NCI-H2227 (cell line): Measurements from ENCODE around the gene MAU2.

Source experiments
- DNase-seq: peaks from one replicate; lab custom pipeline; 2025; ENCODE audit not compliant: unreplicated experiment; lab: John Stamatoyannopoulos, UW

MAU2 gene, protein sequence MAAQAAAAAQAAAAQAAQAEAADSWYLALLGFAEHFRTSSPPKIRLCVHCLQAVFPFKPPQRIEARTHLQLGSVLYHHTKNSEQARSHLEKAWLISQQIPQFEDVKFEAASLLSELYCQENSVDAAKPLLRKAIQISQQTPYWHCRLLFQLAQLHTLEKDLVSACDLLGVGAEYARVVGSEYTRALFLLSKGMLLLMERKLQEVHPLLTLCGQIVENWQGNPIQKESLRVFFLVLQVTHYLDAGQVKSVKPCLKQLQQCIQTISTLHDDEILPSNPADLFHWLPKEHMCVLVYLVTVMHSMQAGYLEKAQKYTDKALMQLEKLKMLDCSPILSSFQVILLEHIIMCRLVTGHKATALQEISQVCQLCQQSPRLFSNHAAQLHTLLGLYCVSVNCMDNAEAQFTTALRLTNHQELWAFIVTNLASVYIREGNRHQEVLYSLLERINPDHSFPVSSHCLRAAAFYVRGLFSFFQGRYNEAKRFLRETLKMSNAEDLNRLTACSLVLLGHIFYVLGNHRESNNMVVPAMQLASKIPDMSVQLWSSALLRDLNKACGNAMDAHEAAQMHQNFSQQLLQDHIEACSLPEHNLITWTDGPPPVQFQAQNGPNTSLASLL

DNA sequence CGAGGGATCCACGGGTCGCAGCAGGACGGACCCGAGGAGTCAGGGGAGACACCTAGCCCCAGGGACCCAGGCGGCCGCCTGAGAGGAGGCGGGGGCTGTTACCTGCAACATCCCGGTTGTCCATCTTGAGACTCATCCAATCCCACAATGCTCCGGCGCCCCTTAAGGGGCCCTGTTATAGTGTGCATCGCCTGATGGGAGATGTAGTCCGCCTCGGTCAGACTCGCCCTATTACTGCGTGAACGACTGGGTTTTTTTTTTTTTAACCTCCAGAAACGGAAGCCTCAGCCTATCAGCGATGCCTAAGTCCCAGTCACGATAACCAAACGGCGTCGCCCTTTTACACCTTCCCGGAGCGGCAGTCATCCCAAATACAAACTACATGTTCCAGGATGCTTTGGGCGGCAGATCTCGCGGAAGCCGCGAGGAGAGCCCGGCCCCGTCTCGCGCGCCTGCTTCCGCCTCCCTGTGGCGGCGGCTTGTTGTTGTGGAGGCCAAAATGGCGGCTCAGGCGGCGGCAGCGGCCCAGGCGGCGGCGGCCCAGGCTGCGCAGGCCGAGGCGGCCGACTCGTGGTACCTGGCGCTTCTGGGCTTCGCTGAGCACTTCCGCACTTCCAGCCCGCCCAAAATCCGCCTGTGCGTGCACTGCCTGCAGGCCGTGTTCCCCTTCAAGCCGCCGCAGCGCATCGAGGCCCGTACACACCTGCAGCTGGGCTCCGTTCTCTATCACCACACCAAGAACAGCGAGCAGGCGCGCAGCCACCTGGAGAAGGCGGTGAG is at the start of gene MAU2, which contains the start of gene SUGP1:
TSS of gene MAU2 (plus strand) at position 469 of the 780 bp plus-strand sequence. CDS start at position 500, 31 bp downstream.
TSS of gene SUGP1 (minus strand) at position 149 of the 780 bp plus-strand sequence. CDS start at position 136, 13 bp downstream.
- DNase-seq: peak; percentile 91

- DNase-seq: no peak
These were observed 48.6 kb upstream of the MAU2 start for GRCh38 chr19:19271828-19272599.

- no peak for DNase-seq
These were observed 46.5 kb upstream of the MAU2 start for GRCh38 chr19:19274146-19274545.

GRCh38 chr19:19274716-19275565 is 45.7 kb upstream of the MAU2 start:
- DNase-seq: no peak

DNA sequence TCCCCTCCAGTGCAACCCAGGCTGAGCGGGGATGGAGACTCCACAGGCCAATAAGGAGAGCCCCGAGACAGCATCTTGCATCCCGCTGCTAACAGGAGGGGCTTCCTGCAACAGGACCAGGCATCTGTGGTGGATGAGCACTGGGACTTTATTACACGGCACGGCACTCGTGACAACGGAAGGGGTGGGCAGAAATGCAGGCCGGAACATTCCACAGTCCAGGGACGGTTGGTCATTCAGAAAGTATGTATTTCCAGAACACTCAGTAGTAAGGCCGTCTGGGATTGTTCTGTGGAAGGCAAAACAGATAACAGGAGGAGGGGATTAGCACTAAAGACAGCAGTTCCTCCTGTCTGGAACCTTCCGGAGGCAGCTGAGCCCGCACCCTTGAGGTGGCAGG is 44.2 kb upstream of the MAU2 start:
- DNase-seq: no peak

GRCh38 chr19:19276851-19277250 is 43.8 kb upstream of the MAU2 start:
- DNase-seq: no peak

GRCh38 chr19:19278315-19278714 is 42.3 kb upstream of the MAU2 start:
- peak; percentile 22 for DNase-seq

GRCh38 chr19:19279062-19279612 is 41.5 kb upstream of the MAU2 start:
- DNase-seq: no peak

DNA sequence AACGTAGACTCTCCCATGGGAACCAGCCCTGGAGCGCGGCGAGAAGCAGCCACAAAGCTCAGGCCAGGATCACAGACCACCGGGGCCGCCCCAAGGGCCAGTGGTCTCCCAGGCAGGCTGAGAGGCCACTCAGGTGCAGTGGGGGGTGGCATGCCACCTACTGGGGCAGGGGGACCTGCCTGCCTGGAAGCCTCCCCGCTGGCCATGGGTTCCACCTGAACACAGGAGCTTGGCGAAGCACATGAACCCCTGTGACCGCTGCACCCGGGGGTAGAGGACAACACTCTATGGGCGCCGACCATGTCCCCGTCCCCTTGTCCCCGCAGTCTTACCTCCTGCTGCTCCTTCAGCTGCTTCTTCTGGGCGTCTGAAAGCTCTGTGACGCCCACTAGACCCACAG is 40.8 kb upstream of the MAU2 start:
- no peak for DNase-seq

GRCh38 chr19:19280561-19280960 is 40.1 kb upstream of the MAU2 start:
- no peak for DNase-seq

DNA sequence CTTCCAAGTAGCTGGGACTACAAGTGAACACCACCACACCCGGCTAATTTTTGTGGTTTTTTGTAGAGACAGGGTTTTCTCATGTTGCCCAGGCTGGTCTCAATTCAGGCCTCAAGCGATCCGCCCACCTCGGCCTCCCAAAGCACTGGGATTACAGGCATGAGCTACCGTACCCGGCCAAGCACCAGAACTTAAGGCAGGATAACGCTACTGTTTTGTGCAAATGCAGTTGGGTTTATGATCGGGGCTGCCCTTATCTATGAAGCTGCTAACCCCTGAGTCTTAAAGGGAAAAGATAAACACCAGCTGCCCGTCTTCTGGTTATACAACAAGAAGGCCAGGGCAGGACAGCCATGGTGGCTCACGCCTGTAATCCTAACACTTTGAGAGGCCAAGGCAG is 34.9 kb upstream of the MAU2 start:
- DNase-seq: no peak

- DNase-seq: no peak
These were observed 28.0 kb upstream of the MAU2 start for GRCh38 chr19:19292607-19293006.

DNA sequence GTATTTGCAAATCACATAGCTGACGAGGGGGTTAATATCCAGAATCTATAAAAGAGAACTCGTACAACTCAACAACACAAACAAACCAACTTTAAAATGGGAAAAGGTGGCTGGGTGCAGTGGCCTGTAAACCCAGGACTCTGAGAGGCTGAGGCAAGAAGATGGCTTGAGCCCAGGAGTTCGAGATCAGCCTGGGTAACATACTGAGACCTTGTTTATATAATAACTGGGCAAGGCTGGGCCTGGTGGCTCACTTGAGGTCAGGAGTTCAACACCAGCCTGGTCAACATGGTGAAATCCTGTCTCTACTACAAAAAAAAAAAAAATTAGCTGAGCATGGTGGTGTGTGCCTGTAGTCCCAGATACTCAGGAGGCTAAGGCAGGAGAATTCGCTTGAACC is 25.7 kb upstream of the MAU2 start:
- DNase-seq: no peak

GRCh38 chr19:19296953-19297689 is 23.5 kb upstream of the MAU2 start:
- no peak for DNase-seq

GRCh38 chr19:19297759-19298158 is 22.9 kb upstream of the MAU2 start:
- no peak for DNase-seq

GRCh38 chr19:19300613-19301012 is 20.0 kb upstream of the MAU2 start:
- DNase-seq: no peak

- no peak for DNase-seq
These were observed 17.2 kb upstream of the MAU2 start for GRCh38 chr19:19303411-19303810.

DNA sequence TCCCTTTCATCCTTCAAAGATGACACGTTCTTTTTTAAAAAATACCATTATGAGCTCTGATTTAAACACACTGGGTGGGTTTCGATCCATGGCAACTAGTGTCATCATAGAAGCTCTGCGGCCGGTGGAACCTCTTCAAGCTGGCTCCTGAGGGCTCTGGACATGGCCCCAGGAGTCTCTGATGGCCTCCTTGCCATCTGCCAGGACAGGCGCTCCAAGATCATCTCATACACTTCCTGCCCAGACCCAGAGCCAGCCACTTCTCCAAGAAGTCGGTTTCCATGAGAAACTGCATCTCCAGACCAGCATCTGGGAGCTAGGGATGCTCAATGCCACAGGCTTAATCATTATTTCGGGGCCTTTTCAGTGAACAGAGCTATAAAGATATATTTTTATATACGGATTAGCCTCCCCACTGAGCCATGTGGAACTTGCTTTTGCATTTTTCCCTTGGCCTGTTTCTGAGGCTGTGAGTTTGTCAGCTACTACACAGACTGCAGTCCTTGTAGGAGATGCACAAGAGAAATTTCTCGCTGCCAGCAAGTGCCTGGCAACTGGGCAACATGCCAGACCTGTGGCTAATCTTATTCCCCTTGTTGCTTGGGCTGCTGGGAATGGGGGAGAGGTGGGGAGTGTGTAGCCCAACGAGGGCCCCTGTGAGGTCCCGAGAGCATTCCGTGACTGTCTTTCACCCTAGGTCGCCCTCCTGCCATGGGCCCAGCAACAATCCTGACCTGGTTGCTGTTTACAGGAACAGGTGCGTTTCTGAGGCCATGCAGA is 16.3 kb upstream of the MAU2 start:
- DNase-seq: no peak
